HFF-Myc (cell line): ENCODE results near the gene NEUROD2.
"Not testable (repeated sequence)": the region's sequence is repeated elsewhere in the genome, so short reads cannot be mapped to it uniquely, and the experiment has no call there.

Experiments used
- DNase-seq: peaks from one replicate; pipeline ENCODE4 v3.0.0-alpha.2; 2011; ENCODE audit warnings: low read depth; ENCODE audit errors: extremely low read depth
- H3K4me3 ChIP-seq: replicated peaks from 2 replicates; pipeline ENCODE4 v1.5.1; 2011; ENCODE audit warnings: low read depth, mild to moderate bottlenecking, control low read depth, low read length
- TF ChIP-seq, protein P1 (sequence below): IDR thresholded peaks from 2 replicates; pipeline ENCODE4 v1.5.1; 2012; ENCODE audit warnings: mild to moderate bottlenecking, low read depth, low read length, control low read depth; ENCODE audit errors: missing control alignments

The NEUROD2 gene

DNA sequence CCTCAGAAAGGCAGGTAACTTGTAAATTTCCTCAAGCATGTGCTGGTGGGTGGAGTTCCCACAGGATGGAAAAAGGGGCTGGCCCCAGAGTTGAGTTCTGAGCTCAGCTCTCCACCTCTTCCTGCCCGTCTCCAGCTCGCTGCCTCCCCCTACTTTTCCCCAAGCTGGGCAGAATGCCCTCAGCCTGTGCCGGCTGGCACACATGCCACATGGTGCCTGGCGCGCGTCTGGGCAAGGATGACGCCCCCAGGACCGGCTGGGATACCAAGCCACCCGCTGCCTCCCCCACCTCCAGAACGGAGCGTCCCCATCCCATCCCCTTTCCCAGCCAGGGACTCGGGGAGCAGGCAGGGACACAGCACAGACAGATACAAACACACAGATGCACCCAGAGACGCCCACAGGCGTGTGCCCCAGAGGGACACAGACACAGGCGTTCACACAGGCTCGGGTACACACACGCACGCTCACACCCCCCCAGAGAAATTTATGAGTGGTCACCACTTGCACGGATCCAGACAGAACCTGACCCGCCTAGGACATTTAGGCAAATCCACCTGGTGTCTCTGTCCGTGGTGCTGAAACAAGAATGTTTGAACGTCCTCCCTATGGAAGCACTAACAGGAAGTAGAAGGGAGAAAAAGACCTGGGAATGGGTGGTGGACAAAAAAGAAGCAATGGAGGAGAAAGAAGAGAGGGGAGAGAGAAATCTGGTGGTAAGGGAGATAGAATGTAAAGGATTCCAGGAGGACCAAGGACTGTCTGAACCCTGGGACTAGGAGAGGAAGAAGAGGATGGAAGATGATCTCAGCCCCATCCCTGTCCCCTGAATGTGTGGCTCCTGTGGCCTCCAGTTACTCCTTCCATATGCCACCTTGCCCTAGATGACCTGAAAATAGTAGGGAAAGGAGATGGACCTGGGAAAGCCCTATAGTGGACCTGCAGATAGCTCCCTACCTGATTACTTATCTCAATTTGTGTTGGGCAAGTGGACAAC lies 15.5 kb downstream of the NEUROD2 start:
- H3K4me3 ChIP-seq: no peak overlapping the region
- TF ChIP-seq, protein P1, sequence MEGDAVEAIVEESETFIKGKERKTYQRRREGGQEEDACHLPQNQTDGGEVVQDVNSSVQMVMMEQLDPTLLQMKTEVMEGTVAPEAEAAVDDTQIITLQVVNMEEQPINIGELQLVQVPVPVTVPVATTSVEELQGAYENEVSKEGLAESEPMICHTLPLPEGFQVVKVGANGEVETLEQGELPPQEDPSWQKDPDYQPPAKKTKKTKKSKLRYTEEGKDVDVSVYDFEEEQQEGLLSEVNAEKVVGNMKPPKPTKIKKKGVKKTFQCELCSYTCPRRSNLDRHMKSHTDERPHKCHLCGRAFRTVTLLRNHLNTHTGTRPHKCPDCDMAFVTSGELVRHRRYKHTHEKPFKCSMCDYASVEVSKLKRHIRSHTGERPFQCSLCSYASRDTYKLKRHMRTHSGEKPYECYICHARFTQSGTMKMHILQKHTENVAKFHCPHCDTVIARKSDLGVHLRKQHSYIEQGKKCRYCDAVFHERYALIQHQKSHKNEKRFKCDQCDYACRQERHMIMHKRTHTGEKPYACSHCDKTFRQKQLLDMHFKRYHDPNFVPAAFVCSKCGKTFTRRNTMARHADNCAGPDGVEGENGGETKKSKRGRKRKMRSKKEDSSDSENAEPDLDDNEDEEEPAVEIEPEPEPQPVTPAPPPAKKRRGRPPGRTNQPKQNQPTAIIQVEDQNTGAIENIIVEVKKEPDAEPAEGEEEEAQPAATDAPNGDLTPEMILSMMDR: no peak
- peak; percentile 43 for DNase-seq

DNA sequence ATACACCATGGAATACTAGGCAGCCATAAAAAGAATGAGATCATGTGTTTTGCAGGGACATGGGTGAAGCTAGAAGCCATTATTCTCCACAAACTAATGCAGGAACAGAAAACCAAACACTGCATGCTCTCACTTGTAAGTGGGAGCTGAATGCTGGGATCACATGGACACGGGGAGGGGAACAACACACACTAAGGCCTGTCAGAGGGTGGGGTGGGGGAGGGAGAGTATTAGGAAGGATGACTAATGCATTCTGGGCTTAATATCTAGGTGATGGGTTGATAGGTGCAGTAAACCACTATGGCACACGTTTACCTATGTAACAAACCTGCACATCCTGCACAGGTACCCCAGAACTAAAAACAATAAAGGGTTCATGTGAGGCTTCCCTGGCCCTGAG lies 17.5 kb downstream of the NEUROD2 start:
- H3K4me3 ChIP-seq, DNase-seq: not testable (repeated sequence)

DNA sequence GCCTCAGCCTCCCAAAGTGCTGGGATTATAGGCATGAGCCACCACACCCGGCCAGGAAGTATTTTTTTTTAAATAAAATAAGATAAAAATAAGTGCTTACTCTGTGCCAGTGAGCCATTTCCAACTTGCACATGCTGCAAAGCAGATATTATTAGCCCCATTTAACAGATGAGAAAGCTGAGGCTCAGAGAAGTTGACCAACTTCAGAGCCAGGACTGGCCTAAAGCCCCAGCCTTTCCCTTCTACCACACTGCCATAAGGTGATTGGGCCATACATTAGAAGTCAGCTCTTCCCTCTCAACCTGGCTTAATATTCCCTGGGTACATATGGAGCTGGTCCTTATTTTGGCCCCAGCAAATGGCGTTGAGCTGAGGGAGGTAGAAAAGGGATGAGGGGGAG lies 25.1 kb downstream of the NEUROD2 start:
- H3K4me3 ChIP-seq: no peak overlapping the region
- TF ChIP-seq, protein P1: no peak
- no peak for DNase-seq

DNA sequence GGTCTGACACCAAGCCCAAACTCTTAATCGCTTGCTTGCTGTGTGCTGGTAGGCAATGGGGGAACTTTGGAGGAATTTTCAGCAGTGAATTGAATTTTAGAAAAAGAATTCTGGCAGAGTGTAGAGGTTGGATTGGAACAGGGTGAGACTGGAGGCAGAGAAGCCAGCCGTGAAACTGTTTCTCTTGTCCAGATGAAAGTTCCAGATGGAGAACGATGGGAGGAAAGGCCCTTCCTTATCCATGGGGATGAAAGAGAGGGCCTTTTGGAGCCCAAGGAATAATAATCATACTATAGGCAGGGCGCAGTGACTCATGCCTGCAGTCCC lies 26.0 kb downstream of the NEUROD2 start:
- TF ChIP-seq, protein P1: no peak
- DNase-seq: no peak
- no peak overlapping the region for H3K4me3 ChIP-seq

DNA sequence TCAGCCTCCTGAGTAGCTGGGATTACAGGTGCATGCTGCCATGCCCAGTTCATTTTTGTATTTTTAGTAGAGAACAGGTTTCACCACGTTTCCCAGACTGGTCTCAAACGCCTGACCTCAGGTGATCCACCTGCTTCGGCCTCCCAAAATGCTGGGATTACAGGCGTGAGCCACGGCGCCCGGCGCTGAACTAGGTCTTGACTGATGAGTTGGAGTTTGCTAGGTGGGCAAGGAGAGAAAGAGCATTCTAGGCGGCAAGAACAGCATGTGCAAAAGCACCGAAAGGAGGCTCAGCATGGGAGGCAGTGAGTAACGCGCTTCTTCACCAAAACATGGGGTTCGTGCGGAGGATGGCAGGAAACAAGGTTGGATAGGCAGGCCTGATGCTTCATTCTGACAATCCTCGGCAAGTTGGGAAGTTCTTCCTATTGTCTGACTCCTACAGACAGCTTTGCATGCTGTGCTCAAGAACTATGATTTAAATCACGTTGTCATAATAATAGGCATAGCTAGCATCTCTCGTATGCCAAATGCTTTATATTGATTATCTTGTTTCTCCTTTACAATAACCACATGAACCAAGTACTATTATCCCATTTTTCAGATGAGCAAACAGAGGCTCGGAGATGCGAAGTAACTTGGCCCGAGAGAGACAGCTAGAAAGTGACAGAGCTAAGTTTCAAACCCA lies 26.5 kb downstream of the NEUROD2 start:
- no peak overlapping the region for H3K4me3 ChIP-seq
- no peak for DNase-seq
- TF ChIP-seq, protein P1: no peak

DNA sequence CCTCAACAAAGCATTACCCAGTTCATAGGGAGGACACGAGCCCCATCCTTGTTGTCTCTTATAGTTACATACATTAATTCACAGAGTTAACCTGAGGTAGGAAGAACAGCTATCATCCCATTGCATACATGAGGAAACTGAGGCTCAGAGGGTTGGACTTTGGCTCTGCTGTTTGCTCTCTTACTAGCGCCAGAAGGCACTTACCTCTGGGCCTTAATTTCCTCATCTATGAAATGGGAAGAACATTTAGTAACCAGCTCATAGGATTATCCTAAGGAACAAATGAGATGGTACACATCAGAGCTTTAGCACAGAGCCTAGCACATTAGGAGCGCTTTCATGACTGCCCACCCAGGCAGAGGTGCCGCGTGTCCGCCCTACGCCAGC lies 27.6 kb downstream of the NEUROD2 start:
- TF ChIP-seq, protein P1: no peak
- H3K4me3 ChIP-seq: no peak overlapping the region
- DNase-seq: no peak

DNA sequence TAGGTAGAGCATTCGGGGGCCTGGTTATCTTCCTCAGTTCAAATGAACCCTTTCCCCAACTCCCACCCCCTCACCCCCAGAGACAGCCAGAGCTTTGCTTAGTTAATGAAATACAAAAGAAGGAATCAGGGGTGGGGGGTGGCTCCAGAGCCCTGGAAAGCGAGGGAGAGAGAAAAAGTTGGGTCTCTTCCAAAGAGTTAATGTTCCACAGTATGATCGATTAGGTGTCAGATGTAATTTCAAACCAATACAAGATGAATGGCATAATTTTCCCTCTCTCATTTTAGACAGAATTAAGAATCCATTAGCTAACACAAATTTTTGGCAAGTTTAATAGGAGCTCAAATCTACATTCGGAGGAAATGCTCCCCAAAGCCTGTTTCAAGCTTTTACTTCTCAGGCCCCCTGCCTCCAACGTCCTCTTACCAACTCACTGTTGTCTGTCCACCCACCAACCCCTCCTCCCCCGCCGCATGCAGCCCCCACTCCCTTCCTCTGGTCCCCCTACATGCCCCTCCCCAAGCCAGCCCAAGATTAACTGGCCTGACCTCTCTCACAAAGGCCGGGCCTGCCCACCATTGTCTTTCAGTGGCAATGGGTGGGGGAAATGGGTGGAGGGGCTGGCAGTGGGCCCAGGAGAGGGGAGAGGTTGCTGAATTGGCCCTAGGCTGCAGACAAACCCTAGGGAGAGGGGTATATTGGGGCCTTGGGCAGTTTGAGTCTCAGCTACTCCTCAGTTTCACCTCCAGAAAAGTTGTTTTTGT lies 28.2 kb downstream of the NEUROD2 start:
- no peak overlapping the region for H3K4me3 ChIP-seq
- no peak for DNase-seq
- TF ChIP-seq, protein P1: no peak
